ENCODE measurements around the gene EWSR1.

Gene EWSR1

DNA sequence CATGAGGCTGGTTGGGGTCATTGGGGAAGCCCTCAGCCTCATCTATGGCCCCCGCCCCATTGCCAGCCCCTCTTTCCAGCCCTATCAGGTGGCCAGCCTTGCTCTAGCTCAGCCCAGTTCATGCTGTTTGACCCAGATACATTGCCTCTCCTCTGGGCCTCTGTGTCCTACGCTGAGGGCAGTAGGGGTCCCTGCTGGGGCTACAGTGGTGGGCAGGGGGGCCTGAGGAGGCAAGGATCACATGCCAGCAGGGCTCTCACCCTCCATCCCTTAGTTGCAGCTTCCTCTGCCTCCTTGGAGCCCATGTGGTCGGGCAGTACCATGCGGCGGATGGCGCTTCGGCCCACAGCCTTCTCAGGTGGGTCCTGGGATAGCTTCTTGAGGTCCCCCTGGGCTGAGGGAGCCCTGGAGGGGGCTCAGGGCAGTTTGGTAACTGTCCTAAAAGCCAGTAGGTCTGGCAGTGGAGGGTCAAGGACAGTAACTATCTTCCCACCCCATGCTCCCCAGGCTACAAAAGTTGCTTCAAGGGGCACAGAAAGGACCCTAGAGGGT is 43.1 kb upstream of the EWSR1 start:
- peaks cover 0 to 29% (median 14%) of the 10 kb centered on the region in 4 experiments for H3K4me1 ChIP-seq (ENCODE audit: control extremely low read depth in 1 of 4, control insufficient read depth in 4 of 4, insufficient read depth in 4 of 4, low read length in 3 of 4)
- peak overlapping the region in 1 of 2 experiments; percentile 44 for H3K27ac ChIP-seq (ENCODE audit: insufficient read depth in 1 of 2, low read depth in 1 of 2, low read length in 2 of 2, poor library complexity in 1 of 2, severe bottlenecking in 2 of 2)
- no peaks in the 10 kb centered on the region for H3K27me3 ChIP-seq (replicated peaks in 2 of 5; ENCODE audit: control insufficient read depth in 4 of 5, insufficient read depth in 5 of 5, low read length in 4 of 5)
- H3K4me3 ChIP-seq (ENCODE audit: control insufficient read depth in 1 of 7, extremely low read depth in 1 of 7, insufficient read depth in 4 of 7, low read depth in 2 of 7, low read length in 6 of 7): no peak overlapping the region
- H3K36me3 ChIP-seq (ENCODE audit: control insufficient read depth in 4 of 4, insufficient read depth in 4 of 4, low read length in 3 of 4): peaks cover 2 to 16% (median 6%) of the 10 kb centered on the region in 4 experiments
- ChIA-PET CTCF (interaction anchor here (1.0 to 2.4 kb wide), 3 partner anchors 18 to 96 kb away, joined by 3 to 7 read pairs (median 3); no protein-coding TSS in a partner anchor), POLR2A (interaction anchor here (0.8 kb wide), 1 partner anchor 18 kb away, joined by 4 read pairs; no protein-coding TSS in a partner anchor)
- 93% methylated on average over 7 of the region's 7 CpGs for WGBS (ENCODE audit: insufficient coverage)
- no peaks in the 10 kb centered on the region for H3K9me3 ChIP-seq (ENCODE audit: control extremely low read depth in 1 of 5, control insufficient read depth in 4 of 5, insufficient read depth in 2 of 5, low read depth in 1 of 5, low read length in 4 of 5)
- DNase-seq: no peak

GRCh38 chr22:29225422-29226090 is 42.5 kb upstream of the EWSR1 start:
- peak in 2 of 3 donors; percentile 71 to 81 for DNase-seq
- peaks cover 2 to 10% (median 6%) of the 10 kb centered on the region in 4 experiments for H3K36me3 ChIP-seq (ENCODE audit: control insufficient read depth in 4 of 4, insufficient read depth in 4 of 4, low read length in 3 of 4)
- H3K27ac ChIP-seq (ENCODE audit: insufficient read depth in 1 of 2, low read depth in 1 of 2, low read length in 2 of 2, poor library complexity in 1 of 2, severe bottlenecking in 2 of 2): peak overlapping the region in 1 of 2 experiments; percentile 6
- no peaks in the 10 kb centered on the region for H3K27me3 ChIP-seq (replicated peaks in 2 of 5; ENCODE audit: control insufficient read depth in 4 of 5, insufficient read depth in 5 of 5, low read length in 4 of 5)
- POLR2A ChIA-PET: interaction anchor here (0.8 kb wide), 1 partner anchor 17 kb away, joined by 4 read pairs; no protein-coding TSS in a partner anchor
- no peak overlapping the region for H3K4me3 ChIP-seq (ENCODE audit: control insufficient read depth in 1 of 7, extremely low read depth in 1 of 7, insufficient read depth in 4 of 7, low read depth in 2 of 7, low read length in 6 of 7)
- WGBS (ENCODE audit: insufficient coverage): 60% methylated on average over 14 of the region's 16 CpGs
- H3K4me1 ChIP-seq (ENCODE audit: control extremely low read depth in 1 of 4, control insufficient read depth in 4 of 4, insufficient read depth in 4 of 4, low read length in 3 of 4): peaks cover 0 to 29% (median 14%) of the 10 kb centered on the region in 4 experiments
- CTCF ChIA-PET: interaction anchor here (1.0 to 2.4 kb wide), 4 partner anchors 19 to 95 kb away, joined by 3 to 10 read pairs (median 5); no protein-coding TSS in a partner anchor
- H3K9me3 ChIP-seq (ENCODE audit: control extremely low read depth in 1 of 5, control insufficient read depth in 4 of 5, insufficient read depth in 2 of 5, low read depth in 1 of 5, low read length in 4 of 5): no peaks in the 10 kb centered on the region

DNA sequence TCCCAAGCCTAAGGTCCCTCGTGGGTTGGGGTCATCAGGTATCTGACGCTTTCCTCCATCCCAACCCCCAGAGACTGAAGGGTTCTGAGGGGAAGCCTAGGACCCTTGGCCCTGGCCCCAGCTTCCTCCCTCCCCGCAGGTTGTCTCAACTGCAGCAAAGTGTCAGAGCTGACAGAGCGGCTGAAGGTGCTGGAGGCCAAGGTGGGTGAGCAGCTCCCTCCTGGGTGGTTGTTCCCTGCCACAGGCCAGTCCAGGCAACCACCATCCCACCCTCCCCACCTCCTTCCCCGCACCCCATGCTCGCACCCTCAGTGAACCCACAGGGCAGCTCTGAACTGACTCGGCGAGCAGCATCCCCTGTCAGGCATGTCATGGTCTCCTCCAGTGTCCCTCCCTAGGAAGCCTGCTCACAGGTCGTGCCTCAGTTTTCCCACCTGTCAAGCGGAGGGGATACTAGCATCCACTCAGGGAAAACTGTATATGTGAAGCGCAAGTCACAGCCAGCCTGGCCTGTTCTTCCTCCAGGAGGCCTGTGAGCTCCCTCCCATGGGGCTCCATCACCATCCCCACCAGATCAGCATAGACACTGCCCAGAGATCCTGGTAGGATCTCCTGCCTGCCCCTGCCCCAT is 41.6 kb upstream of the EWSR1 start:
- Histone ChIP-seq H3K4me3 (ENCODE audit: control insufficient read depth in 1 of 7, extremely low read depth in 1 of 7, insufficient read depth in 4 of 7, low read depth in 2 of 7, low read length in 6 of 7) (no peak overlapping the region), H3K4me1 (ENCODE audit: control extremely low read depth in 1 of 4, control insufficient read depth in 4 of 4, insufficient read depth in 4 of 4, low read length in 3 of 4) (peaks cover 0 to 29% (median 14%) of the 10 kb centered on the region in 4 experiments), H3K27me3 (replicated peaks in 2 of 5; ENCODE audit: control insufficient read depth in 4 of 5, insufficient read depth in 5 of 5, low read length in 4 of 5) (no peaks in the 10 kb centered on the region), H3K36me3 (ENCODE audit: control insufficient read depth in 4 of 4, insufficient read depth in 4 of 4, low read length in 3 of 4) (peaks cover 2 to 10% (median 6%) of the 10 kb centered on the region in 4 experiments), H3K27ac (ENCODE audit: insufficient read depth in 1 of 2, low read depth in 1 of 2, low read length in 2 of 2, poor library complexity in 1 of 2, severe bottlenecking in 2 of 2) (no peak overlapping the region), H3K9me3 (ENCODE audit: control extremely low read depth in 1 of 5, control insufficient read depth in 4 of 5, insufficient read depth in 2 of 5, low read depth in 1 of 5, low read length in 4 of 5) (no peaks in the 10 kb centered on the region)
- POLR2A ChIA-PET: no interaction called here
- 79% methylated on average over 5 of the region's 11 CpGs for WGBS (ENCODE audit: insufficient coverage)
- DNase-seq: no peak
- CTCF ChIA-PET: interaction anchor here (1.5 to 2.4 kb wide), 3 partner anchors 19 to 72 kb away, joined by 3 to 10 read pairs (median 7); no protein-coding TSS in a partner anchor

- CTCF ChIA-PET: interaction anchor here (0.8 to 1.4 kb wide), 6 partner anchors 9 to 27 kb away, joined by 3 to 5 read pairs (median 3); no protein-coding TSS in a partner anchor
- WGBS (ENCODE audit: insufficient coverage): 98% methylated on average over 14 of the region's 19 CpGs
These were observed 36.8 kb upstream of the EWSR1 start for GRCh38 chr22:29230972-29231875.

DNA sequence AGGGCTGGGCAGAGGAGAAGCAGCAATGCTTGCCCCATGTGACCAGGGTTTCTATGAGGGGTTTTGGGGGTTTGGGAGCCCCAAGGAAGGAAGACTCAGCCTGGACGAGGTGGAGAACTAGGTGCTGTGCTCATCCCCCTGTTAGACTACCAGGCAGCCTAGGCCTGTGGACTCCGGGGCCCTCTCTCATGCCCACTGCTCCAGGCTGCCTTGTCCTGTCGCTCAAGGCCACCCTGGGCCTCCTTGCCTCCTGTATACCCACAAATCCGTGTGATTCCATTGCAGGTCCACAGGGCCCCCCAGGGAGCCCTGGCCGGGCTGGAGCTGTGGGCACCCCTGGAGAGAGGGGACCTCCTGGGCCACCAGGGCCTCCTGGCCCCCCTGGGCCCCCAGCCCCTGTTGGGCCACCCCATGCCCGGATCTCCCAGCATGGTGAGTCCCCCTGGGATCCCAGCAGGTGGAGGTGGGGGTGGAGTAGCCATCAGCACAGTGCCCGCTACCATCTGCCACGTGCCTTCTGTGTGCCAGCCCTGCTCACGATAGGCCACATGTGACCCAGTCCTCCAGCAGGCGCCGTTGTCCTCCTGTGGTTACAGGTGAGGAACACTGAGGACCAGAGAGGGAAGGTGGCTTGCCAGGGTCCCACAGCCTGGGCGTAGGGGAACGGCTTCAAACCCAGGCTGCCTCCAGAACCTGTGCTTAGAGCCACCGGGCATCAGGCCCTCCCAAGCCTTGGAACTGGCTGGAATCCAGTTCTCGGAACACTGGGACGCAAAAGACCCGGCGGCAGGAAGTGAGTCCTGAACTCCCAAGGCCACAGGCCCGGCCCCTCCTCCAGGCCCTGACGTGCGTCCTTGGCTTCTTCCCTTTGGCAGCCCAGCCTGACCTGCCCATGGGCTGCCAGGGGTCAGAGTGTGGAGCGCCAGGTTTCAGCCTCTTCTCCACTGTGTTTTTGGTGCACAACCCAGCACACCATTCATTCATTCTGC is 35.8 kb upstream of the EWSR1 start:
- Histone ChIP-seq H3K4me3 (ENCODE audit: control insufficient read depth in 1 of 7, extremely low read depth in 1 of 7, insufficient read depth in 4 of 7, low read depth in 2 of 7, low read length in 6 of 7) (no peak overlapping the region), H3K27me3 (replicated peaks in 2 of 5; ENCODE audit: control insufficient read depth in 4 of 5, insufficient read depth in 5 of 5, low read length in 4 of 5) (no peaks in the 10 kb centered on the region), H3K4me1 (ENCODE audit: control extremely low read depth in 1 of 4, control insufficient read depth in 4 of 4, insufficient read depth in 4 of 4, low read length in 3 of 4) (no peaks in the 10 kb centered on the region), H3K27ac (ENCODE audit: insufficient read depth in 1 of 2, low read depth in 1 of 2, low read length in 2 of 2, poor library complexity in 1 of 2, severe bottlenecking in 2 of 2) (no peak overlapping the region), H3K9me3 (ENCODE audit: control extremely low read depth in 1 of 5, control insufficient read depth in 4 of 5, insufficient read depth in 2 of 5, low read depth in 1 of 5, low read length in 4 of 5) (peaks cover 0 to 8% (median 5%) of the 10 kb centered on the region in 5 experiments), H3K36me3 (ENCODE audit: control insufficient read depth in 4 of 4, insufficient read depth in 4 of 4, low read length in 3 of 4) (peaks cover 5 to 34% (median 15%) of the 10 kb centered on the region in 4 experiments)
- ChIA-PET CTCF (interaction anchor here (1.1 to 2.1 kb wide), 4 partner anchors 13 to 28 kb away, joined by 3 to 8 read pairs (median 6); partner anchors contain the start of gene EMID1), POLR2A (no interaction called here)
- DNase-seq: no peak
- WGBS (ENCODE audit: insufficient coverage): 87% methylated on average over 16 of the region's 22 CpGs

More at GRCh38 chr22:29230972-29231875, 36.8 kb upstream of the EWSR1 start:
- Histone ChIP-seq H3K36me3 (ENCODE audit: control insufficient read depth in 4 of 4, insufficient read depth in 4 of 4, low read length in 3 of 4) (peaks cover 7 to 37% (median 14%) of the 10 kb centered on the region in 4 experiments), H3K27me3 (replicated peaks in 2 of 5; ENCODE audit: control insufficient read depth in 4 of 5, insufficient read depth in 5 of 5, low read length in 4 of 5) (no peaks in the 10 kb centered on the region), H3K4me3 (ENCODE audit: control insufficient read depth in 1 of 7, extremely low read depth in 1 of 7, insufficient read depth in 4 of 7, low read depth in 2 of 7, low read length in 6 of 7) (no peak overlapping the region), H3K9me3 (ENCODE audit: control extremely low read depth in 1 of 5, control insufficient read depth in 4 of 5, insufficient read depth in 2 of 5, low read depth in 1 of 5, low read length in 4 of 5) (peaks cover 0 to 8% (median 5%) of the 10 kb centered on the region in 5 experiments), H3K4me1 (ENCODE audit: control extremely low read depth in 1 of 4, control insufficient read depth in 4 of 4, insufficient read depth in 4 of 4, low read length in 3 of 4) (peaks cover 0 to under 1% (median 0%) of the 10 kb centered on the region in 4 experiments), H3K27ac (ENCODE audit: insufficient read depth in 1 of 2, low read depth in 1 of 2, low read length in 2 of 2, poor library complexity in 1 of 2, severe bottlenecking in 2 of 2) (no peak overlapping the region)
- POLR2A ChIA-PET: no interaction called here
- DNase-seq: no peak
